ENCODE results near the gene TSPAN15.

Gene TSPAN15

DNA sequence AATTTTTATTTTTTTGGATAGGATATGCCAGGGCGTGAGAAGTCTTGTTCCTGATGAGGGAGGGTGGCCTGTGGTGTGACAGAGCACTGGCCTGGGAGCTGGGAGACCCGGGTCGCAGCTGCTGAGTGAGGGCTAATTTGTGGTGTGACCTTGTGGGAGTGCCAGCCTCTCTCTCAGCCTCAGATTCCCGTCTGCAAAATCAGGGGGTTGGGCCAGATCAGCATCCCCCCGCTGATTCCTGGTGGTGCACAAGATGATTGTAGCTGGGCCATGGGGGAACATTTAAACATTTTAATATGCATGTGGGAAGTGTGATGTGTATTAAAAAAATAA, 14.9 kb downstream of the TSPAN15 start:
- DNase-seq (ENCODE audit: low read depth in 2 of 2), result no peak

DNA sequence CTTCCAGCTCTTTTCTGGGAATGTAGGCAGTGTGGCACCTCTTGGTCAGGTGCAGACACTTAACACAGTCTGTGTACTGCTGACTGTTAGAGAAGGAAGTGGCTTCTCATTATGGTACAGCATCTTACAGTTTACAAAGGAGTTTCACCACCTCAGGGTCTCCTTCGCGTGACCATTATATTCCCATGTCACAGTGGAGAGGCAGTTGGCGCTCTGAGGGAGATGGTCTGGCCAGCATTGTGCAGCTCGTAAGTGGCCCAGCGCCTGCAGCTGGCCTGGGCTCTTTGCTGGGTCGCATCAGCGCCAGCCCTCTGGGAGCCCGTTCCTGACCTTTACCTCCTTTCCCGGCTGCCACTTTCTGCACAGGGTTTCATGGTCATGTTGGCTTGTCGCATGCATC, 15.4 kb downstream of the TSPAN15 start:
- no peak for DNase-seq (ENCODE audit: low read depth in 2 of 2)

DNA sequence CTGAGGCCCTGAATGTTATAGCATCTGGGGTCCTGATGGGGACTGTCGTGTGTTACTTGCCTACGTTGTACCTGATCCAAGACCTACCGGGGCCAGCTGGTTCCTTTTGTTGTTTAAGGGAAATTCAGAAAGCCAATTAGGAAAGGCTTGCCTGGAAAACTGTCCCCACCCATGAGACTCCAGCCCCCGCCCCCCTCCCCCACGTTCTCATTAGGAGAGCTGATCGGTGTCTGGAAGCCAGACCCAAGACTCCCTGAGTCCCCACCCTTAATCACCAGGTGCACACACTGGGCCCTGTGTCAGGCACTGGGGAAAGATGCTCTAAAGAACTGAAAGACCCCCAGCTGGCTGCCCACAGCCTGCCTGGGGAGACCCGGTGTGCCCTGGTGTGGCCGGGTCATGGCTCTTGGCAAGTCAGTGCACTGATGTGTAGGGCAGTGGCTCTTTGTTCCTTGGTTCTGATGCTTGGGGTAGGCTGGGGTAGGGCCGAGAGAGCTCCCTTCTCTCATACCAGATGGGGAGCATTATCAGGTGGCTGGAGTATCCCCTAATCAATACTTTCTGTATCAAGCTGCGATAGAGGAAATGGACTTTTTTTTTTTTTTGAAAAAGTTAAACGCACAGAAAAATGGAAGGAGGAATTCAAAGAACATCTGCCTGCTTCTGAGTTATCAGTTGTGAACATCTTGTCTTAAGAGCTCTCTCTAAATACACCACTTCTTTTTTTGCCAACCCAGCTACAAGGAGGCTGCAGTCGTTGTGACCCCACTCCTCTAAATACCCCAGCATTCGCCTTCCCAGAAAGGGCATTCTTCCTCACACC, 16.9 kb downstream of the TSPAN15 start:
- no peak for DNase-seq (ENCODE audit: low read depth in 2 of 2)

DNA sequence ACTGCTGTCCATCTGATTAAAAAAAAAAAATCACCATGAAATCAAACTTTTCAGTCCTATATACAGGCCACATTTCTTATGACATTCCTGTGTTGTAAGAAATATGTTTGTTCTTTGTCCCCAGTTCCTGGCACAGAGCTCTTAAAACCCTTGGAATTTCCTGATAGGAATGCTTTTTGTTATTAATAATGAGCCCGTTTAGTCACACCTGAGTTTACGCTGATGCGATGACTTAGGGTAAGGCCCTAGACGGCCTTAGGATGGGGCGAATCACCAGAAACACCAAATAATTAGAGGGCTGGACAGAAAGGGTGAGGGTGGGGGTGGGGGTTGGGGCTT, 17.5 kb downstream of the TSPAN15 start:
- DNase-seq (ENCODE audit: low read depth in 2 of 2), result no peak

DNA sequence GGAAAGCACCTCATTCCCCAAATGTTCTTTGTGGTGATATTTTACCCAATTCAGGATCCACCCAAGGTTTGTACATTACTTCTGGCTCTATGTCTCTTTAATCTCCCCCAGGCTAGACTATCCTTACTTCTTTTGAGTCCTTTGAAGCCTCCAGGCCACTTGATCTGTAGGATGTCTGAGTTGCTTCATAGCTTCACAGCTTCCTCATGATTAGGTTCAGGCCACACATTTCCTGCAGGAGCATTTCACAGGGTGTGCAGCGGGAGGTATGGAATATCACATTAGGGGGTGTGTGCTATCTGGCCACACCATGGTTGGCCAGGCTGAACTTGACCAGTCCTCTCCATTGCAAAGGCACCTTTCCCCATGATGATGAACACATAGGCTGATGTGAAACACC, 18.7 kb downstream of the TSPAN15 start:
- DNase-seq (ENCODE audit: low read depth in 2 of 2), result no peak

DNA sequence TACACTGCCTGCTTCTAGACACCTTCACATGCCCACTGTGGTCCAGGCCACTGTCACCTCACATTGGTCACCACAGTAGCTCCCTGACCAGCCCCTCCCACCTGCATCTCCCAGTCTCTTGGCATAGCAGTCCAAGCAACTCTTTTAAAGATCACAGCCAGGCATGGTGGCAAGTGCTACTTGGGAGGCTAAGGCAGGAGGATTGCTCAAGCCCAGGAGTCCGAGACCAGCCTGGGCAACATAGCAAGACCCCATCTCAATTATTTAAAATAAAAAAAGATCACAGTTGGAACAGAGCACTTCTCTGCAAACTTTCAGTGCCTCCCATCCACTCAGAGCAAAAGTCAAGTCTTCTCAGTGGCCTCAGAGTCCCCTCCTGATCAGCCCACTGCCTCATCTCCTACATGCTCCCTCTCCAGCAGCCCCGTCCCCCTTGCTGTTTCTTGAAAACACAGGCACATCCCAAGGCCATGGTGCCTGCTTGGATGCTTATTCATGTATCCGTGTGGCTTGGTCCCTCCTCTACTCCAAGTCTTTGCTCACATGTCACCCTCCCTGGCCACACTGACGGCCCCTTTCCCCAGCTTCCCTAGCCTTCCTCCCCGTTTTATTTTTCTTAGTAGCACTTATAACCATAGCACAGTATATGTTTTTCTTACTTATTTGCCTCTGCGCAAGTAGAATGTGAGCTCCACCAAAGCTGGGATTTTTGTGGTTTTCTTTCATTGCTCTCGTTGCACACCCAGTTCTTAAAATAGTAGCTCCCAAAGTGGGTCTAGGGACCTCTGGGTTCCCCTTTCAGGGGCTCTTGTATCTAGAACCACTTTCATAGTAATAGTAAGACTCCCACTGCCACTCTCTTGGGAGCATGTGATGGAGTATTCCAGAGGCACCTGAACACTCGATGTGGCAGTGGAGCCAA, 19.5 kb downstream of the TSPAN15 start:
- no peak for DNase-seq (ENCODE audit: low read depth in 2 of 2)

DNA sequence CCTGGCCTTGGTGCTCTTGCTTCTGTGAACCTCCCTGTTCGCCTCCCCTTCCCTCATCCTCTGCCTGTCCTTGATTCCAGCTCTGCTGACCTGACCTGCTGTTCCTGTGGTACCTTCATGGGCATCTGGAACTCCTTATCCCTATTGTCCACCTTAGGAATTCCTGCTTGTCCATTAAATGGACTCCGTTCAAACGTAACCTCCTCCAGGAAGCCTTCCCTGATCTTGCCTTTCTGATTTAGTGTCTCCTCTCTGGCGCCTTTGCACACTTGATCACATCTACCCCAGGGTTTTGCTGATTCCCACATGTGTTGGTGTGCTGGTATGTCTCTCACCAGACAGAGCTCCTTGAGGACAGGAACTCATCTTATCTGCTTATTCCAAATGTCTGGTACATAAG, 20.9 kb downstream of the TSPAN15 start:
- no peak for DNase-seq (ENCODE audit: low read depth in 2 of 2)

DNA sequence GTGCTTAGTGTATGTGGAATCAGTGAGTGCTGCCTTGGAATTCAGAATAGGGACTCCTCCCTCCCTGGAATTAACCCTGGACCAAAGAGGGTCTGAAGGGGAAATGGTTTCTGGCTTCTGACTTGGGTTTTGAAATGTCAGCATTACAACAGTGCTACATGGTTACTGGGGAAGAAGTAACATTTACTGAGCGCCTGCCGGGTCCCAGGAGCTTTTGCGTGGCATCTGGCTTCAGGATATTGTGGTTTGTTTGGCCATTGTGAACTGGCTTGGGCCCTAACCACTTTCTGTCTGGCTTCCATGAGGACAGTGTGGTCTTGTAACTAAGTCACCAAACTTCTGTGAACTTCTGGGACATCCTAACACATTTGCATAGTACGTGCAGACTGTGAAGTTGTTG, 21.3 kb downstream of the TSPAN15 start:
- no peak for DNase-seq (ENCODE audit: low read depth in 2 of 2)

DNA sequence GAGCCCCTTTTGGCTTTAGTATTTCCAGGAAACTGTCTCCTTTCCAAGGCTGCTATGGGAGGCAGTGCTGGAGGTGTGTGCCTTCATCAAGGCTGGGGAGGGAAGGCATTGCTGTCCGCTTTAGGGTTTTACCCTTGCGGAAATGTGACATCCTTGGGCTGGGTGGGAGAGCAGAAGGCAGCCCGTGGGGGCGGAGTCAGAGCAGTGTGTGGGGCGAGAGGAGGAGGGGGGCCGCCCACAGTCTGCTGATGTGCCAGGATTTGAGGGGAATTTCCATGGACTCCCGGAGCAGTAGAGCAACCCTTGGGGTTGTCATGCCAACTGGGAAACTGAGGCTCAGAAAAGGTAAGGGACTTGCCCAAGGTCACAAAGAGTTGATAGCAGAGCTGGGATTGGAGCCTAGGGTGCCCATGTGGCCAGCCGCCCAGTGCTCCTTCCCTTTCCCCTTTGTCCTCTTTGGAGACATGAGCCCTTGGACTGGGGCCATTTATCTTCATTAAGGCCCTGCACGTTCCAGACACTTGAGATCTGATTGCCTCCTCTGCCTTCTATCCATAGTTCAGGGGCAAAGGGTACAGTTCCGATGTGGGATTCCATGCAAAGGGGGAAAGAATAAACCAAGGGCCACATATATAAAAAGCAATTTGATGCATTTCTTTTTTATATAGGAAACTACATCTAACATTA, 22.2 kb downstream of the TSPAN15 start:
- DNase-seq (ENCODE audit: low read depth in 2 of 2), result no peak

DNA sequence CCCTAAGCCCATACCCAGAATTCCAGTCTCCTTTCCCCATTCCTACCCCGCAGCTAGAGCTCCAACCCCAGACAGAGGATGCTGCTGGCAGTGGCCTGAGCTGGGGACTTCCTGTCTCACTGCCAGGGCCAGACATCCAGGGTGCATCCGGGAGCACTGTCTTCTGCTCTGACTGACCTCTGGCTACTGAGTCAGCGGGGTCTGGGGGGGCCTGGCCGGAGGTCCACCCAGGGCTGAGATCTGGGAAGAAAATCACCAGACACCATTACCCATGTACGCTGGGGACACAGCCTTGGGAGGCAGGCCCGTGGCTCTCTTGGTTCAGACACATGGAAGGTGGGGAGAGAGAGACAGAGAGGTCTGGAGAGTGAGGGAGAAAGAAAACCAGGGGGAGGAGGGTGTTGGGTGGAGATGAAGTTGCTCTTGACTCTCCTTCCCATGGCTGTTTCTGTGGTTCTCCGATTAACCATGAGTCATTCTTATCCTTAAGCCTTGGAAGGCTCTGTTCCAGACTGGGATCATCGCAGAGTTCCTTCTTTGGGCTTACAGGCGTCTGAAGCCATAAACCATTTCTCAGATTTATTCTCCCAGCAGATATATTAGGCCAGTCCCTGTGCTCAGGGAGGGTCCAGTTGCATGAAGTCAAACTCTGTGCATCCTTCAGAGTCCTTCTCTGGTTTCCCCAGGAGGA, 23.6 kb downstream of the TSPAN15 start:
- DNase-seq (ENCODE audit: low read depth in 2 of 2), result no peak

DNA sequence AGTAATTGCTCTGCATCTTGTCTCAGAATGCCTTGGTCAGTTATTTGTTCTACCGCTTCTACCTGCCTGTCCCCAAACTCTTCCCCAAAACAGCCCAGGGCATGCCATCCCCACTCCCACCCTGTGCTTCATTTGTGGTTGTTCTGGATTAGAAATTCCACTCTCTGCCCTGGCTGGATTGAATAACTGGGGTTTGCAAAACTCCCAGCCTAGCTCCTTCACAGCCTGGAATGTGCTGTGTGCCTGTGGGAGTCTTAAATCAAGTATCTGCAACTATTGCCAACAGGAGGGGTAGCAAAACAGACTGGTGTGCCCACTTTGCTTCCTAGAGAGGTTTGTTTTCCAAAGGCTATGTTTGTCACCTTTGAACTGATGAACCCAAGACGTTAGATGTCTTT, 24.2 kb downstream of the TSPAN15 start:
- DNase-seq (ENCODE audit: low read depth in 2 of 2), result no peak

DNA sequence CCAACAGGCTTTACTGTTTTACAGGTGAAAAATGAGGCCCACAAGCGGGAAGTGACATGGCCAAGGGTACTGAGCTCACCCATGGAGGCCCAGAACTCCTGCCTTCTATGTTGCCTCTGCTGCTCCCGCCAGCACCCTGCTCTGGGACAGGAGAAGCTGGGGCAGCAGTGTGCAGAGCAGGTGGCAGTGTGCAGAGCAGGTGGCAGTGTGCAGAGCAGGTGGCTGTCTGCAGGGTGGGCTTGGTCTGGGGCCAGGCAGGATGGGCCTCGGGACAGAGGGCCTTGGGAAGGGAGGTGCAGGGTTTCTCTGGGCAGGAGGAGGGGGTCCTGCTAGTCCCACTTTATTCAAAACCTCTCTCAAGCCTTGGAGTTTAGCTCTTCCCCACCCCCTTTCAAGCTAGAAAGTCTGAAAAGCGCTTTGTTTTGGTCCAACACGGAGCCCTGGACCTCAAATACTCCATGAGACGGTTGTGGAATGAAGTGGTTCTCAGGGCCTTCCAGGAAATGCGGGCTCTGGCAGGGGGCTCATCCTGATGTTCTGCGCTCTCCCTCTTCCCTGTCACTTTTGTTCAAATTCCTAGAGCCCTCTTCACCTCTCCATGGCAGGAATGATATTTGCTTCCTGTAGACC, 26.8 kb downstream of the TSPAN15 start:
- DNase-seq (ENCODE audit: low read depth in 2 of 2), result no peak

DNA sequence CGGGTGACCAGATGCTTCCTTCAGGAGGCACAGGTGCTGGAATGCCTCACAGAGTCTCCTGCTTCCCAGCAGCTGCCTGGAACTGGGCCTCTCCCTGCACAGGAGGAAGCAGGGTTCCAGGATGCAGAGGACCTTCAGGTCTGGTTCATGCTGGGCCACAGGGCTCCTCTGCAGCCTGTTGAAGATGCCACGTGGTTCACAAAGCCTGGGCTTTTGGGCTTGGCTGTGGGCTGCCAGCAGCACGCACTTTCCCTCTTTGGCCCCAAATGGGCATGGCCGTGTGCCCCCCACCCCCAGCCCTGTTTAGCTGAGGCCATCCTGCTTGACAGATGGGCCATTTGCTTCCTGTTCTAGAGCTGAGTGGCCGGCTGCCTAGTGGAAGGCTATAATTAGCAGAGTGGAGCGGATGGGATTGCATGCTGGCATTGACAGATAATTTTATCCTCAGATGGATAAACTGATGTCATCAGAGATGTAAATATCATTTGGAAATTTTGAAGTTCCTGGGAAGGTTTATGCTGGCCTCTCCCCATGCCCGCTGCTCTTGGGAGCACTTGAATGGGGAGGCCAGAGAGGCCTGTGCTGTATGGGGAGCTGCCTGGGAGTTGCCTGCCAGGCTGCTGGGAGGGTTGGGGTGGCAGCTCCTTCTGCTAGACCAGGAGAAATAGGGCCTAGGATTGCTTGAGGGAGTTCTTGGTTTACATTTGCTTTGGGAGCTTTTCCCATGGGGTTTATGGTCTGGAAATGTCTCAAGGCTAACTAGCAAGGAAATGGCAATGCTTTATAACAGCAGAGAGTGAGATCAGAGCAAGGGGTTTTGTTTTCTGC, 28.2 kb downstream of the TSPAN15 start:
- DNase-seq (ENCODE audit: low read depth in 2 of 2), result no peak

DNA sequence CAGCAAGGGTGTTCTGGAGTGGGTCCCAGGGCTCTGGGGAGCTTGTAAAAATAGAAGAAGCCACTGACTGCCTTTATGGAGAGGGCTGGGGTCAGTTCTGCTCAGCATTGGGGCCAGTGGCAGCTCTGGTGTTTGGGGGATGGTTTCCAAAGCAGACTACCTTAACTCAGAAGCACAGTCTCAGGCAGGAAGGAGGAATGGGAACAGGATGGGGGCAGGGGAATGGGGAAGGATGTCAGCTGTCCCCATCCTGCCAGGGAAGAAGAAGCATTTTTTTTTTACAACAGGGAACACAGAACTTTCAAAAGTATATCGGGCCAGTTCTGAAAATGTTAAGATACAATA, 28.8 kb downstream of the TSPAN15 start:
- no peak for DNase-seq (ENCODE audit: low read depth in 2 of 2)

DNA sequence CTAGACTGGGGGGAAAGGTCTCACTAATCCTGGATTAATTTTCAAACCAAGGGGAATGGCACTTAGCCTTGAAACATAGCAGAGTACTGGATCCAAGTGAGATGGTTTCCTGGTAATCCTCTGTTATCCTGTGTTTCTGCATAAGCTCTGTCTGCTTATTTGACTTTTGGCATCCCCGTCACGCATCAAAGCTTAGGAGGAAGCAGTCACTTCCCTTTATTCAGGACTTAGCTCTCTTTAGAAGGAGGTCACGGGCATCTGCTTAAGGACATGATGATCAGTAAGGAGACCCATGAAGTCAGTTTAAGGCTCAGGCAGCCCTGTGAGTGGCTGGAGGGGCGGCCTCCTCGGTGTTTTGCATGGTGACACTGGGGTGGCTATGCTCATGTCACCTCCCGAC, 30.0 kb downstream of the TSPAN15 start:
- DNase-seq (ENCODE audit: low read depth in 2 of 2), result no peak

DNA sequence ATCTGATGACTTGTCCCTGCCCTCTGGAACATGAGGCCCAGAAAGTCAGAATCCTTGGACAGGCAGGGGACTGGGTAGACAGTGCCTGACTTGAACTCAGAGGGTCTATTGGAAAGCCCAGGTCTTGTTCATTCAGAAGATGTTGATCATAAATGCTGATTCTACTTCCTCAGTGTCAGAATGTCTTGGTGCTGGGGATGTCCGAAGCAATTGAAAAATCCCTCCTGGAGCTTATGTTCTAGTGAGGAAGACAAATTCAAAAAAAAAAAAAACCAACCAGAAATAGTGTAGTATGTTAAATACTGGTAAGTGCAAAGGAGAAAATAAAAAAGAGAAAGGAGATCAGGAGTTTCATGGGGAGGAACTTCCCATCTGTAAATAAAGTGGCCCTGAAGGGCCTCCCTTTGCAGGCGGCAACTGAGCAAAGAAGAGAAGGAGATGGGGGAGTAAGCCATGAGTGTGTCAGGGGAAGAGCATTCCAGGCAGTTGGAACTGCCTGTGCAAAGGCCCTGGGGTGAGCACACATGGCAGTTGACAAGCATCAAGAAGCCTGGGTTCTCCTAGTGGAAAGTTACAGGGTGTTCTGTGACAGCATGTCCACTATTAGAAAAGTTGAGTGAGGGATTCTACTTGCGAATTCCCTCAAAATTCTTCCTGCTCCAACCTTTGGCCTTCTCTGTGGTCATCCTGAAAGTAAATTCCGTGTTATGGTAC, 30.7 kb downstream of the TSPAN15 start:
- no peak for DNase-seq (ENCODE audit: low read depth in 2 of 2)

DNA sequence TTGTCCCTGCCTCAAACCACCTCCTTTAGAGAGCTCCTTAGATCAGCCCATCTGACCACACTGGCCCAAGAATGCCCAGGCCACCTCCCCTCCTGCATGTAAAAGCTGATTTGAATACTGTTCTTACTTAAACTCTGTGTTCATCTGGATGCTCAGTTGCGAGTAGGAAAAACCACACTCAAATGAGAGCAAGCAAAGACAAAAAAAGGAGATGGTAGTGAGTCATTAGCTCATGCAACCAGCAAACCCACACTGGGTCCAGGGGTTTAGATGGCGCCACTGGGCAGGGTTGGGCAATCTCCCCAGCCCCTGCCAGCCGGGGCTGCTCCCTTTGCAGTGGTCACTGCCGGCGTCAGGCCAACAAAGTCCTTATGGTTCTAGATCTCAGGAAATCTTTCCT, 32.7 kb downstream of the TSPAN15 start:
- DNase-seq (ENCODE audit: low read depth in 2 of 2), result no peak

DNA sequence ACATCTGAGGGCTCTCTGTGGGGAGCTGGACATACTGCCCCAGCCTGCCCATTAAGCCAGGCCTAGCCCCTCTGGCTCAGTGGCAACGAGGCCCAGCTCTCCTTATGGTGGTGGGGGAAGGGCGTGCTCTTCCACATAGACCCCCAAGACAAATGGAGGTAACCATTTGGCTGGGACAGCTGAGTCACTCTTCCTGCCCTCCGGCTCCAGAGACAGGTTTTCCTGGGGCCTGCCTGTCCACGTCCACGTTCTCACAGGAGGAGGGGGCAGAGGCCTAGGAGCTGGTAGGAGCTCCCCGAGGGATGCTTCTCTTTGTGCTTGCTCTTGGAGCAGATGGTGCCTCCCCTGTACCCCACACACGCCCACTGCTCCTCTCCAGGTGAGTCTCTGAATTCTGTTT, 33.5 kb downstream of the TSPAN15 start:
- no peak for DNase-seq (ENCODE audit: low read depth in 2 of 2)

DNA sequence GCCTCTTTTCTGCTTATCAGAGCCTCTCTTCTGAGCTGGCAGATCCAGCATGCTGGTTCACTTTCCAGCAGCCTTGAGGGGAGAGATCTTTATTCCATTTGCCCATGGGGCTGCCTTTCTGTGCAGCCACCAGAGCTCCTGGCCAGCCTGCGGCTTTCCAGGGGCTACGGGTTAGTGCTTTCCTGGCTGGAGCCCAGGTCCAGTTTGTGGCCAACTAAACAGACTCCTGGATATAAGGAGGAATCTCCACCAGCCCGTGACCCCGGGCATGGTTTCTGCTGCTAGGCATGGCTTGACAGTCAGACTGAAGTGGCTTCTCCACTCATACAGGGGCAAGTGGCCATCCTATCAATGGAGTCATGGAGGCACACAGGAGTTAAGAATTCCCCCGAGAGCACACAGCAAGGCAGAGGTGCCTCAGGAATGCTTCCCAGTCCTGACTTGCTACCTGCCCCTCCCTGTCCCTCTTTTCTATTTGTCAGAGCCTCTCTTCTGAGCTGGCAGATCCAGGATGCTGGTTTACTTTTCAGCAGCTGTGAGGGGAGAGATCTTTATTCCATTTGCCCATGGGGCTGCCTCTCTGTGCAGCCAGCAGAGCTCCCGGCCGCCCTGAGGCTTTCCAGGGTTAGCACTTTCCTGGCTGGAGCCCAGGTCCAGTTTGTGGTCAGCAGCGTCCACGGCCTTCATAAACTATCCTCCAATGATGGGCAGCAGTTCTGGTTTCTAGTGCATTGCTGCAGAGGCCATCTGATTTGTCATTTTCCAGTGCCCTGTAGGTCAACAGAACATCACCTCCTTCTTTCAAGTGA, 35.9 kb downstream of the TSPAN15 start:
- DNase-seq (ENCODE audit: low read depth in 2 of 2), result no peak

Measured in stimulated activated CD8-positive, alpha-beta memory T cell treated with anti-CD3 and anti-CD28 coated beads, Interleukin-2, amount 100 ng/mL, for 48 hours (primary cell).